SKM-1 (cell line): ENCODE results near the gene TUFM.
"Not testable (repeated sequence)": the region's sequence is repeated elsewhere in the genome, so short reads cannot be mapped to it uniquely, and the experiment has no call there.

ENCODE experiments used
- DNase-seq: peaks from one replicate; lab custom pipeline; 2025; ENCODE audit not compliant: unreplicated experiment; lab: John Stamatoyannopoulos, UW

Gene TUFM

DNA sequence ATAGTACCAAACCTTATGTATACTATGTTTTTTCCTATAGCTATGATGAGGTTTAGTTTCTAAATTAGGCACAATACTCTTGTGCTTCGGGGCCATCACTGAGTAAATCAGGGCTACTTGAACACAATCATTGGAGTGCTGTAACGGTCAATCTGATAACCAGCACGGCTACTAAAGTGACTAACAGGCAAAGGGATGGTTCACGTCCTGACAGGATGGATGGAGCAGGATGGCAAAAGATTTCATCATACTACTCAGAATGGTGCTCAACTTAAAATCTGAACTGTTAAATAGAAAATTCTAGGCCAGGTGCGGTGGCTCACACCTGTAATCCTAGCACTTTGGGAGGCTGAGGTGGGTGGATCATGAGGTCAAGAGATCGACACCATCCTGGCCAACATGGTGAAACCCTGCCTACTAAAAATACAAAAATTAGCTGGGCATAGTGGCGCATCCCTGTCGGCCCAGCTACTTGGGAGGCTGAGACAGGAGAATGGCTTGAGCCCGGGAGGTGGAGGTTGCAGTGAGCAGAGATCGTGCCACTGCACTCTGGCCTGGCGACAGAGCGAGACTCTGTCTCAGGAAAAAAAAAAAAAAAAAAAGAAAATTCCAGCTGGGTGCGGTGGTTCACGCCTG lies 7.0 kb downstream of the TUFM start:
- no peak for DNase-seq

DNA sequence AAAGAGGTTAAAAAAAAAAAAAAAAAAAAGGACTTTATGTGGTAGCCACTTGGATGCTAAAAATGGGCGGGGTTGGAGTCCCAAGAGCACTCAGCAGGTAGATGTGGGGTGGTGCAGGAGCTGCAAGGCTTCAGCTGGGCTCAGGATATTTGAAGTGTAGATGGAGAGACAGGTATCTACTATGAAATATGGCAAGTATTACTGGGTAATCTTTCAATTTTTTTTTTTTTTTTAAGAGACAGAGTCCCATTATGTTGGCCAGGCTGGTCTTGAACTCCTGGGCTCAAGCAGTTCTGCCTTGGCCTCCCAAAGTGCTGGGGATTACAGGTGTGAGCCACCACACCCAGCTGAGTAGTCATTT lies 7.6 kb downstream of the TUFM start:
- no peak for DNase-seq

DNA sequence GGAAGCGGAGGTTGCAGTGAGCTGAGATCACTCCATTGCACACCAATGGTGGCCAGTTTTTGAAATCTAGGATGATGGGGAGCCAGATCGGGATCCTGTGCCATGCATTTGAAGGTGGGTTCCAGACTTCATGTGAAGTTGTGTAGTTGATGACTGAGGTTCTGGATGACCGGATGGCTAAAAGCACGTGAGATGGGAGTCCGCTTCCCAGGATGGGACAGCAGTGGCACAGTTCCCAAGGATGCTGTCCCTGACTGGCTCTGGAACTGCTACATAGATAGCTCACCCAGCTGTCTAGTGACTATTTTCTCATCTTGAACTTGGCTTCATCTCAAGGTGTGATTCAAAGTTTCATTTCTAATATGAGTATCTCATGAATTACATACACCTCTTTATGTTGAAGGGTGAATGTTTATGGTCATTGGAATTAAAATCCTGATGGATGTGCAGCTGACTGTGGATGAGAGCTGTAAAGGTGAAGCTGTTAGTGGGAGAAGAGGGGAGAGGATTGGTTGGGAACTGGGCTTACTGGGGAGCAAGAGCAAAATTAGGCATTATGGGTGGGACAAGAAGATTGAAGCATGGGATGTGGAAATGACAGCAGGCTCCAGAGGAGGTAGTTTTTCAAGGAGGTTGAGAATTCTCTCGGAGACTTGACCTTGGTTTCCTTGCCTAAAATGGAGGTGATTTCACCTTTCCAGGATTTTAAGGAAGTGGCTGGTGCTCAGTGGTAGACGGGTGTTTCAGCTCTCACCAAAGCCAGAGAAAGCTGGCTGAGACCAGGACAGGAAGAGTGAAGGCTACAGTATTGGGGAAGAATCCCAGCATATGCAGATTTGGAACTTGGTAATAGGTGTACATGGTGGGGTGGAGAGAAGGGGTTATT lies 8.2 kb downstream of the TUFM start:
- DNase-seq: no peak

DNA sequence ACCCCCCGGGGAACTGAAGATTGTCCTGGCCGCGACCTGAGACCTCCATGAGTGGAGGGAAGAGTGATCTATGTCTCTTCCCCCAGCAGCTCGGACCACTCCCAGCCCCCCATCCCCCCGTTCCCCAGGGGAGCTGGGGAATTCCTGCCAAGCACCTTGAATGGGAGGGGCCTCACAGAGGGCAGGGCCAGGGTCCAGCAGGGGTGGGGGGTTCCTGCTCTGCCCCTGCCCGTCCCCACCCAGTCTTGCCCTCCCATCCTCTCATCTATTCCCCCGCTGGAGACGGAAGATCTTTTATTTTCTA lies 9.4 kb downstream of the TUFM start:
- DNase-seq: no peak

DNA sequence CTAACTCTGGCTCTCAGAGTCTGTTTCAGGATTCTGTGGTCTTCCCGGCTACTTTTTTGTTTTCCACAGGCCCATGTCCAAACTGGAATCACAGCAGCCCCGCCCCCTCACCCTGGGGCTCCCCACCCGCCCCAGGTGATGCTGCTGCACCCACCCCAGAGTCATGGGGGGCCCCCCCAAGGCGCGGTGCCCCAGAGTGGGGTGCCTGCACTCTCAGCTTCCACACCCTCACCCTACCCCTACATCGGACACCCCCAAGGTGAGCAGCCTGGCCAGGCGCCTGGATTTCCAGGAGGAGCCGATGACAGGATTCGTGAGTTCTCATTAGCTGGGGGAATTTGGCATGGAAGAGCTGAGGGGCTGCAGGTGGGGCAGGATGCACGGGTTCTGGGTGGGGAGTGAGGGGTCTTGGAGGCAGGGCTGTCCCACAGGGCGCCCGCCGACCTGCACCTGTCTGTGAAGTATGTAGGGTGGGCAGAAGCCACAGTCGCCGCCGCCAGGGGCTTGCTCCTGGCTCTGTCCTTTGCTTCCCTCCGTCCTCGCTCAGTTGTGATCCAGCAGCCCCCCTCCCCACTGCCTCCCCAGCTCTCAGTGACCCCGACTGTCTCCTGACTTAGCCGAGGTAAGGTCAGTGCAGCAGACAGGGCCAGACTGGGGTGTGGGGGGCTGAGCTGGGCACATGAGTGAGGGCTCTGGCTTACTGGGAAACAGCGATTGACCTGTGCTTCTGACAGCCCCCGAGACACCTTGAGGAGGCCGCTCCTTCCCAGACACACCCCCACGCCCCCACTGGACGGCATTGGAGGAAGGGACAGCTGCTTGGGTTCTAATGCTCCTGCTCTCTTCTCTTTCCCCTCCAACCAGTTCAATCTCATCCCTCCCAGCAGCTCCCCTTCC lies 10.0 kb downstream of the TUFM start:
- DNase-seq: no peak

DNA sequence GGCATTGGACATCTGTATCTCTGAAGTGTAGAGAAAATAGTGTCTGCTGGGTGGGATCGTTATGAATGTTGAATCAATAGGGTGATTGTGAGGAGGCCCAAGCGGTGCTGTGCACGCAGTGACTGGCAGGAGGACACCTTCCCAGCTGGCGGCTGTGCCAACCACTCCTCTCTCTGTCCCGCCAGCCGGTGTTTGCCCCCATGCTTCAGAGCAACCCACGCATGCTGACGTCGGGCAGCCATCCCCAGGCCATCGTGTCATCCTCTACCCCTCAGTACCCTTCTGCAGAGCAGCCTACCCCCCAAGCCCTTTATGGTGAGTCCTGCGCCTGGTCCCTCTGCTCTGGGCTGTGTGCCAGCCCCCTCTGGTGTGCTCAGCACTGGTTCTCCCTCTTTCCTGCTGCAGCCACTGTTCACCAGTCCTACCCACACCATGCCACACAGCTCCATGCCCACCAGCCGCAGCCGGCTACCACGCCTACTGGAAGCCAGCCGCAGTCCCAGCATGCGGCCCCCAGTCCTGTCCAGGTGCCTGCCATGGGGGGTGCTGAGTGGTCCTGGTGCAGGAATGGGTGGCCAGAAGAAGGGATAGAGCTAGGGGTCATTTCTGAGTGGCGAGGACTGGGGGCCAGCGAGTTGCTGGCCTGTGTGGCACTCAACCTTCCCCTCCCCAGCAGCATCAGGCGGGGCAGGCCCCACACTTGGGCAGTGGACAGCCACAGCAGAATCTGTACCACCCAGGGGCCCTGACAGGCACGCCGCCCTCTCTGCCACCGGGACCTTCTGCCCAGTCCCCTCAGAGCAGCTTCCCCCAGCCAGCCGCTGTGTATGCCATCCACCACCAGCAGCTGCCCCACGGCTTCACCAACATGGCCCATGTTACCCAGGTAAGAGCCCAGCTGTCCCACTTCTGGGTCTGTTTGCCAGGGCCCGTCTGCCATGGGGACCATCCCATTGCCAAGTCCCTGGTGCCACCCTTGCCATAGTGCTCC lies 11.0 kb downstream of the TUFM start:
- DNase-seq: no peak

DNA sequence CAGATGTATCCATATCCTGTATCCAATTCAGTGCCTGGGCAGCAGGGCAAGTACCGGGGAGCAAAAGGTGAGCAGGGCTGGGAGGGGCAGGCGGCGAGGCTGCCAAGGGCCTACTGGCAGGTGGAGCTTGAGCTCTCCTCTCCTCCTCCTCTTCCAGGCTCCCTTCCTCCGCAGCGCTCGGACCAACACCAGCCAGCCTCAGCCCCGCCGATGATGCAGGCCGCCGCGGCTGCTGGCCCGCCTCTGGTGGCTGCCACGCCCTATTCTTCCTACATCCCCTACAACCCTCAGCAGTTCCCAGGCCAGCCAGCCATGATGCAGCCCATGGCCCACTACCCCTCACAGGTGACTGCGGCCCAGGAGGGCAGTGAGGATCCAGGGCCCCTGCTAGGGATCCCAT lies 11.8 kb downstream of the TUFM start:
- DNase-seq: no peak

DNA sequence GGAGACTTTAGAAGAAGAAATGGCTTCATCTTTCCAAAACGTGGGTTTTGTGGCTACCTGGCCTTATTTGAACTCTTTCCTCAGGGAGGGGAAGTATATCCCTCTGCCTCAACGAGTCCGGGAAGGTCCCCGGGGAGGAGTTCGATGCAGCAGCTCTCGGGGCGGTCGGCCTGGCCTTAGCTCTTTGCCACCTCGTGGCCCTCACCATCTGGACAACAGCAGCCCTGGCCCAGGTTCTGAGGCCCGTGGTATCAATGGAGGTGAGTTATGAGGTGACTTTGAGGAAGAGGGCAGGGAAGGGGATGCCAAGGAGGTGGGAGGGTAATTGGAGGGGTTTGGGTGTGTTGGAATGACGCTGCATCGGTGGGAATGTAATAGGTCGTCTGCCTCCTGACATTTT lies 15.6 kb downstream of the TUFM start:
- no peak for DNase-seq

DNA sequence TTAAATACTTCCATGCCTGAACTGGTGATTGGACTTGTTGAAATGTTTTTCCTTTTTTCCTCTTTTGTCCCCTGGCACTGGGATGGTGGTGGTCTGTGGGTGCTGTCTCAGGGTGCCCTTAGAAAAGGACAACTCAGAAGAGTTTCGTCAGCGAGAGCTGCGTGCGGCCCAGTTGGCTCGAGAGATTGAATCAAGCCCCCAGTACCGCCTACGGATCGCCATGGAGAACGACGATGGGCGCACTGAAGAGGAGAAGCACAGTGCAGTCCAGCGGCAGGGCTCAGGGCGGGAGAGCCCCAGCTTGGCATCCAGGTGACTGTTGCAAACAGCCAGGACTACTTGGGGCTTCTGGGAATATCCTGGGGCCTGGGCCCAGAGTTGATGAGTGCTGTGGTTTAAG lies 16.4 kb downstream of the TUFM start:
- DNase-seq: no peak

DNA sequence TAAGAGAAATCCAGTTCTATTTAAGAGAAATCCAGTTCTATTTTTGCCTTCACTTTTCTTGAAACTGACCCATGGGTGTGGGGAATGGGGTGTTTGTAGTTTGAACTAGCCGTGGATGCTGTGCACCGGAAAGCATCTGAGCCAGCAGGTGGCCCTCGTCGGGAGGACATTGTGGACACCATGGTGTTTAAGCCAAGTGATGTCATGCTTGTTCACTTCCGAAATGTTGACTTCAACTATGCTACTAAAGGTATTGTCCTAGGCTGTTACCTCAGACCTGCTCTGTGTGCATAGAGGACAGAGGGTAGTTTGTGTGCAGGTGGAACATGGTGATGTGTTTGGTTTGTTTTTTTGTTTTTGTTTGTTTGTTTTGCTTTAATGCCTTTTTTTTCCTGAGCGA lies 20.0 kb downstream of the TUFM start:
- DNase-seq: no peak

DNA sequence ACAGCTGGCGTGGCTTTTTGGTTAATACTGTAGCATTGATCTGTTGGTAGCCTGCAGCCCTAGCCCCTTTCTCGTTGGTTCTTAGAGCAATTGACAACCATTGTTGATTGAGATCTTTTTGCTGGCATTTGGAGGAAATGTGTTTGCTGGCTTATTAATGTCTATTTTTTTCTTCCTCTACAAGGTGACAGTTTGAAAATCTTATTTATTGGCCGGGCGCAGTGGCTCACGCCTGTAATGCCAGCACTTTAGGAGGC lies 21.5 kb downstream of the TUFM start:
- DNase-seq: no peak

DNA sequence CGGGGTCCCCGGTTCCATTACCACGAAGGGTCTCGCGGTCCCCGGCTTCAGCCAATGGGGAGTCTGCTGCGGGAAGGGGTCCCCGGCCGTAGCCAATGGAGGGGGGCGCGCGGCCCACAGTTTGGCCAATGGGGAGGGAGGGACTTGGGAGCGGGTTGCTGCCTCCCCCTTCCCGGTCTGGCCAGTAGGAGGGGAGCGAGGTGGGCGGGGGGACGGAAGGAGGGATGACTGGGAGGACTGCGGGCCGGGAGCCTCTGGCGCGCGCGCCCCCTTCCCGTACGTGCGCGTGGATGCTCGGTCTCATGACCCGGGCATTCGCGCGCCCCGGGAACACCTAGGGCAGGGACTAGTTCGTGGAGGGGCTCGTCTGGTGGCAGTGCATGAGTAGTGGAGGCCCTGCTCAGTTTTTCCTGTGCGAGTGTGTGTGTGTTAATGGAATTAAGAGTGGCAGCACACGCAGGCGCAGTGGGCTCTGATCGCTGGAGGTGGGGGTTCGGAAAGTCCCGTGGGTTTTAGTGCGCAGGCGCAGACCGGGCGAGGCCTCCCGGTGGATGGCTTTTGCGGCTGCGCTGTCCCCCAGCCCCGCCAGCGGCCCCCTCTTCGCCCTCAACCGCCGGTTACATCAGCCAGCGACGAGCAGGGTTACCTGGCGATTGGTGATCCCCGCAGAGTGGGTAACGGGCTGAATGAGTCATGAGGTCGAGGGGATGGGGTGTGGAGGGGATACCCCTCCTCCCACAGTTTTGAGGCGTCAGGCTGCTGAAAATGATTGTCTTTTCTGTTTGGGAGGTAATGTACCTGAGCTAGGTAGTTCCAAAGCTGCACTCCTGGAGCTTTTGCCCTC lies 22.1 kb downstream of the TUFM start:
- DNase-seq: peak; percentile 98

DNA sequence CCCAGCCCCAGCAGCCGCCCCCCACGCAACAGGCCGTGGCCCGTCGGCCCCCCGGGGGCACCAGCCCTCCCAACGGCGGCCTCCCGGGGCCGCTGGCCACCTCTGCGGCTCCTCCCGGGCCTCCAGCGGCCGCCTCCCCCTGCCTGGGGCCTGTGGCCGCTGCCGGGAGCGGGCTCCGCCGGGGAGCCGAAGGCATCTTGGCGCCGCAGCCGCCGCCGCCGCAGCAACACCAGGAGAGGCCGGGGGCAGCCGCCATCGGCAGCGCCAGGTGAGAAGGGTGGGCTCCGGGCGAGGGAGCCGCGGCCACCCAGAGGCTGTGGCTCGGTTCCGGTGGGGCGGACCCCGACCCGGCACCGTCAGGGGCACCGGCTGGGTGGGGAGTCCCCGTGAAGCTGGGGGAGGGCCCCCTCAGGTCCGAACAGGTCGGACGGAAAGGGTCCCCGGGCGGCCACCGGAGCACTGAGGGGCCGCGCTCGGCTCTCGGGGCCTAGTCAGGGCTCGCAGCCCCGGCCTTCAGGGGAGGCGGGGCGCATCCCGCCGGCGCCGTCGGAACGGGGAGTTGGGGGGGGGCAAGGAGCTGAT lies 22.8 kb downstream of the TUFM start:
- DNase-seq: no peak

DNA sequence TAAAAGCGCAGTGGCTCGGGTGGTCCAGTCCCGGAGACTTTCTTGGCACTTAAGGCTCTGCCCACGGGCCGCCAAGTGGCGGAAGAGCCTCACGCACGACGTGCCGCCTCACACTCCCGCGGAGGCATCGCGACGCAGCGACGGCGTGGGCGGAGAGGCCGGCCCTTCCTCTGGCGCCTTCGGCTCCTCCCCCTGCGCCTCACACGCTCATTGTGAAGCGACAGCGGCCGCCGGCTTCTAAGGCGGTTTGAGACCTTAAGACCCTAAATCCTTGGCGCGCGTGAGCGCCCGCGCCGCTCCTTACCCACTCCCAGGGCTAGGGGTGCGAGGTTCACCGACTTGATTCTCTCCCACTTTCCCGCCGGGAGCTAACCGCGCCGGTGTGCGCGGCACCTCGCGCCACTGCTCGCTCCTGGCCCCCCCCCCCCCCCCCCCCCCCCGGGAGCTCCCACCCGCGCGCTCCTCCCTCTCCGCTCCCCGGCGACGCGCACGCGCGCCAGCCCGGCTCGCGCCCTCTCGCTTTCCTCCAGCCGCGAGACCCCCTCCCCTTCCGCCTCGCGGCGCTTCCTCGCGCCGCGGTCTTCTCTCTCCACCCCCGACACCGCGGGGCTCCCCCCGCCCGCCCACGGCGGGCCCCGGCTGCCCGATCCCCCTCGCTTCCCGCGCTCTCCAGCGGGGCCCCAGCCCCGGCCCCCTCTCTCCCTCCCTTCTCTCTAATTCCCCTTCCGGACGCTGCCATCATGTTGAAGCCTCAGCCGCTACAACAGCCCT lies 23.4 kb downstream of the TUFM start, which contains the start of gene ATXN2L:
Gene ATXN2L (plus strand): TSS at position 480 of the 771 bp plus-strand sequence. CDS start 261 bp downstream, at position 741.
- peak; percentile 83 for DNase-seq

DNA sequence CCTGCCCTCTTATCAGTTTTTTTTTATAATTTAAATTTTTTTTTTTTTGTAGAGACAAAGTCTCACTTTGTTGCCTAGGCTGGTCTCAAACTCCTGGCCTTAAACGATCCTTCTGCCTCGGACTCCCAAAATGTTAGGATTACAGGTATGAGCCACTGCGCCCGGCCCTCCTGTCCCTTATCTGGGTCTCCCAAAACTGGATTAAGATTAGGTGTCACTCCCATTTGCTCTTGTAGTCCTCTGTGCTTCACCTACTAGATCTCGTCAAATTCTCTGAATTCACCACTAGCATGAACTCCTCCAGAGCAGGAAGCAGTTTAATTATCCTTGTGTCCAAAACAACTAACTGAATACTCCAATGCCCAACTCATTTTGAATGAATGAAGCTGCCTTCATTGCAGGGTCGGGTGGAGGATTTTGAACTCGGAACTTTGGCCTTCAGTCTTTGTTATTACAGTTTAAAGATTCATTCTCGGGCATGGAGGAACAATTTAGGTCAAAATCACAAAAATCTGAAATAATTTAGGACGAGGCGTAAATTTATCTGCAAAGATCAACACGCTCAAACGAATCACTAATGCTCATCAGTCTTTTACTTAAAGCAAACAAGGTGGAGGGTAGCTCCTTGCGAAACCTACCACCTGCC lies 24.2 kb downstream of the TUFM start:
- DNase-seq: no peak

DNA sequence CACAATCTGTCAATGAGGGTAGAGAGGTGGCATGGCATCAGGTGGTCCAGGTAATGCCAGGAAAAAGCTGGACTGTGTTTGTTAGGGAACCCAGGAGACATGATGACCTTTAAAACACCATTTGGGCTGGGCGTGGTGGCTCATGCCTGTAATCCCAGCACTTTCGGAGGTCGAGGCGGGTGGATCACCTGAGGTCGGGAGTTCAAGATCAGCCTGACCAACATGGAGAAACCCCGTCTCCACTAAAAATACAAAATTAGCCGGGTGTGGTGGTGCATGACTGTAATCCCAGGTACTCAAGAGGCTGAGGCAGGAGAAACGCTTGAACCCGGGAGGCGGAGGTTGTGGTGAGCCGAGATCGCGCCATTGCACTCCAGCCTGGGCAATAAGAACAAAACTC lies 25.6 kb downstream of the TUFM start:
- not testable (repeated sequence) for DNase-seq

DNA sequence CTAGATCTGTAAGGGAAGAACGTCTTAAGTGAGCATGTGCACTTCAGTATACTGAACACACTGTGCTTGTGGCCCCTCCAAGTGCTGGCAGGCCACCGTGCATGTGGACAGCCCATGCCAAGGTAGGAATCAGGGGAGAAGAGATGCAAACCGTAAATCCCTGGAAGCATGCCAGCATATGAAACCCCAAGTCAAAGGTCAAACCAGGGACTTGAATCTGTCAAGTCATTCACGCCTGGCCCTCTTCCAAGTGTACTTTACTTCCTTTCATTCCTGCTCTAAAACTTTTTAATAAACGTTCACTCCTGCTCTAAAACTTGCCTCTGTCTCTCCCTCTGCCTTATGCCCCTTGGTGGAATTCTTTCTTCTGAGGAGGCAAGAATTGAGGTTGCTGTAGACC lies 26.1 kb downstream of the TUFM start:
- no peak for DNase-seq

DNA sequence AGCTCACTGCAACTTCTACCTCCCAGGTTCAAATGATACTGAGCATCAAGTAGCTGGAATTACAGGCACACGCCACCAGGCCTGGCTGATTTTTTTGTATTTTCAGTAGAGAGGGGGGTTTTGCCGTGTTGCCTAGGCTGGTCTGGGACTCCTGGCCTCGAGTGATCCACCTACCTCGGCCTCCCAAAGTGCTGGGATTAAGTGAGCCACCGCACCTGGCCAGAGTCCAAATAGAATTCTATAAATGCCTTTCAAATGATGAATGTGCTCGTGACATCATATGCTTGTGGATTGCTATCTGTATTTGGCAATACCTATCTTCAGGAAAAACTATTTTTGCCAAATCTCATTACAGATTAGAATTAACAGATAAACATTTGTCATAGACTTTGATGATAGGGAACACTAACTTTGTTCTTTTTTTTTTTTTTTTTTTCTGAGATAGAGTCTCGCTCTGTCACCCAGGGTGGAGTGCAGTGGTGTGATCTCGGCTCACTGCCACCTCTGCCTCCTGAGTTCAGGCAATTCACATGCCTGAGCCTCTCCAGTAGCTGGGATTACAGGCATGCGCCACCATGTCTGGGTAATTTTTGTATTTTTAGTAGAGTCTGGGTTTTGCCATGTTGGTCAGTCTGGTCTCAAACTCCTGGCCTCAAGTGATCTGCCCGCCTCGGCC lies 38.6 kb downstream of the TUFM start:
- DNase-seq: not testable (repeated sequence)
